ENCODE data around the gene FGF14. TPM values are rescaled to one million over a fixed set of nuclear protein-coding genes. Genes with fewer than 3 reads are reported as not detected.

FGF14 gene
- total RNA-seq, 4 donors from 2014 or later: 0.04 to 1.4 (median 0.38) TPM

GRCh38 chr13:102197193-102197592 lies 204.7 kb downstream of the FGF14 start:
- H3K4me1 ChIP-seq: no peaks in the 10 kb centered on the region
- DNase-seq: no peak
- WGBS, 2 donors: 70 to 75% methylated on average over 1 of the region's 1 CpG

GRCh38 chr13:102195566-102196462 lies 206.0 kb downstream of the FGF14 start:
- intact Hi-C loops (cut with DNase I): no loop called here

More at GRCh38 chr13:102197193-102197592, 204.7 kb downstream of the FGF14 start:
- intact Hi-C loops (cut with DNase I): no loop called here
- Histone ChIP-seq H3K36me3 (no peaks in the 10 kb centered on the region), H3K27ac (no peak overlapping the region), H3K4me3 (replicated peaks in 1 of 3) (no peak overlapping the region), H3K9me3 (no peaks in the 10 kb centered on the region), H3K27me3 (no peaks in the 10 kb centered on the region)
- TF ChIP-seq POLR2A (IDR thresholded peaks at IDR 0.05) (no peak), CTCF (IDR thresholded peaks at IDR 0.05) (no peak)

GRCh38 chr13:102192858-102193257 lies 209.0 kb downstream of the FGF14 start:
- WGBS, 2 donors: 95 to 98% methylated on average over 2 of the region's 2 CpGs

More at GRCh38 chr13:102195566-102196462, 206.0 kb downstream of the FGF14 start:
- WGBS, 2 donors: 69 to 72% methylated on average over 4 of the region's 4 CpGs
- H3K9me3 ChIP-seq: no peaks in the 10 kb centered on the region
- H3K27me3 ChIP-seq: no peaks in the 10 kb centered on the region
- no peak overlapping the region for H3K4me3 ChIP-seq (replicated peaks in 1 of 3)
- H3K27ac ChIP-seq: no peak overlapping the region
- no peaks in the 10 kb centered on the region for H3K36me3 ChIP-seq
- TF ChIP-seq POLR2A (IDR thresholded peaks at IDR 0.05): no peak
- H3K4me1 ChIP-seq: no peaks in the 10 kb centered on the region
- no peak for DNase-seq

GRCh38 chr13:102191951-102192502 lies 209.8 kb downstream of the FGF14 start:
- no peak for DNase-seq
- Histone ChIP-seq H3K27me3 (no peaks in the 10 kb centered on the region), H3K36me3 (no peaks in the 10 kb centered on the region), H3K9me3 (no peaks in the 10 kb centered on the region), H3K27ac (no peak overlapping the region), H3K4me3 (replicated peaks in 1 of 3) (no peak overlapping the region), H3K4me1 (no peaks in the 10 kb centered on the region)
- intact Hi-C loops (cut with DNase I): no loop called here
- 43 to 59% methylated on average over 1 of the region's 1 CpG for WGBS, 2 donors
- TF ChIP-seq POLR2A (IDR thresholded peaks at IDR 0.05) (no peak), CTCF (IDR thresholded peaks at IDR 0.05) (no peak)

More at GRCh38 chr13:102192858-102193257, 209.0 kb downstream of the FGF14 start:
- TF ChIP-seq POLR2A (IDR thresholded peaks at IDR 0.05) (no peak), CTCF (IDR thresholded peaks at IDR 0.05) (no peak)
- DNase-seq: no peak
- no peaks in the 10 kb centered on the region for H3K4me1 ChIP-seq
- intact Hi-C loops (cut with DNase I): no loop called here
- H3K36me3 ChIP-seq: no peaks in the 10 kb centered on the region
- no peaks in the 10 kb centered on the region for H3K27me3 ChIP-seq
- H3K9me3 ChIP-seq: no peaks in the 10 kb centered on the region
- no peak overlapping the region for H3K27ac ChIP-seq
- no peak overlapping the region for H3K4me3 ChIP-seq (replicated peaks in 1 of 3)

- TF ChIP-seq POLR2A (IDR thresholded peaks at IDR 0.05): no peak
- no peak for TF ChIP-seq CTCF (IDR thresholded peaks at IDR 0.05)
- Histone ChIP-seq H3K4me1 (no peaks in the 10 kb centered on the region), H3K36me3 (no peaks in the 10 kb centered on the region), H3K27me3 (no peaks in the 10 kb centered on the region), H3K27ac (no peak overlapping the region), H3K9me3 (no peaks in the 10 kb centered on the region), H3K4me3 (replicated peaks in 1 of 3) (no peak overlapping the region)
- WGBS, 2 donors: 81 to 88% methylated on average over 2 of the region's 2 CpGs
- no peak for DNase-seq
- intact Hi-C loops (cut with DNase I): no loop called here
Observed at GRCh38 chr13:102190930-102191329, 210.9 kb downstream of the FGF14 start.
